Measurements from ENCODE around the gene GLO1.

Gene GLO1

GRCh38 chr6:38702558-38703397 is at the start of gene GLO1:
Gene GLO1, minus strand, starts transcription at chr6:38703145. Its CDS starts 91 bp downstream, at chr6:38703054.
- DNase-seq: peak; percentile 95 to 97

GRCh38 chr6:38750968-38751615 is 48.1 kb upstream of the GLO1 start:
- peak; percentile 34 to 52 for DNase-seq

GRCh38 chr6:38749473-38749872 is 46.5 kb upstream of the GLO1 start:
- DNase-seq: no peak

- no peak for DNase-seq
These were observed 36.6 kb upstream of the GLO1 start for GRCh38 chr6:38739532-38739931.

GRCh38 chr6:38738261-38738660 is 35.3 kb upstream of the GLO1 start:
- DNase-seq: no peak

GRCh38 chr6:38736951-38737350 is 34.0 kb upstream of the GLO1 start:
- no peak for DNase-seq

- no peak for DNase-seq
These were observed 27.4 kb upstream of the GLO1 start for GRCh38 chr6:38730140-38730862.

GRCh38 chr6:38728203-38728602 is 25.3 kb upstream of the GLO1 start:
- no peak for DNase-seq

GRCh38 chr6:38725414-38726183 is 22.7 kb upstream of the GLO1 start:
- no peak for DNase-seq

GRCh38 chr6:38724343-38724742 is 21.4 kb upstream of the GLO1 start:
- DNase-seq: no peak

GRCh38 chr6:38723783-38724182 is 20.8 kb upstream of the GLO1 start:
- no peak for DNase-seq

GRCh38 chr6:38722727-38723334 is 19.9 kb upstream of the GLO1 start:
- DNase-seq: no peak

GRCh38 chr6:38722038-38722437 is 19.1 kb upstream of the GLO1 start:
- DNase-seq: no peak

GRCh38 chr6:38720295-38720694 is 17.4 kb upstream of the GLO1 start:
- no peak for DNase-seq

- DNase-seq: no peak
These were observed 16.4 kb upstream of the GLO1 start for GRCh38 chr6:38719358-38719757.

- DNase-seq: no peak
These were observed 13.9 kb upstream of the GLO1 start for GRCh38 chr6:38716825-38717224.

- peak; percentile 11 to 12 for DNase-seq
These were observed 12.2 kb upstream of the GLO1 start, which contains the start of gene DNAH8 for GRCh38 chr6:38715016-38715689. Gene DNAH8, plus strand, starts transcription at chr6:38715311. Its CDS starts 7,499 bp downstream, at chr6:38722810.

- peak in 1 of 2 experiments; percentile 23 for DNase-seq
These were observed 11.5 kb upstream of the GLO1 start for GRCh38 chr6:38714239-38715015.

GRCh38 chr6:38713812-38714211 is 10.9 kb upstream of the GLO1 start:
- peak; percentile 61 to 73 for DNase-seq

- no peak for DNase-seq
These were observed 5.6 kb upstream of the GLO1 start for GRCh38 chr6:38708496-38708895.

GRCh38 chr6:38705924-38706323 is 3.0 kb upstream of the GLO1 start:
- no peak for DNase-seq

All from activated CD4-positive, alpha-beta T cell treated with anti-CD3 and anti-CD28 coated beads, Interleukin-2, amount 50 U/mL, for 48 hours (primary cell).